ENCODE measurements around the gene CNOT11. TPM values are rescaled to one million over a fixed set of nuclear protein-coding genes. Genes with fewer than 3 reads are reported as not detected.

Gene CNOT11
- total and polyA plus RNA-seq, 2 of the 13 experiments (the other 11 are each of a cell fraction or from before 2014, with no cell fraction given): 114 to 209 TPM

GRCh38 chr2:101252408-101253012, at the start of gene CNOT11 (continued):
- peak; percentile 93 for TF ChIP-seq ZNF547 (CRISPR knock-in tag; IDR thresholded peaks at IDR 0.05)
- TF ChIP-seq, protein P1, sequence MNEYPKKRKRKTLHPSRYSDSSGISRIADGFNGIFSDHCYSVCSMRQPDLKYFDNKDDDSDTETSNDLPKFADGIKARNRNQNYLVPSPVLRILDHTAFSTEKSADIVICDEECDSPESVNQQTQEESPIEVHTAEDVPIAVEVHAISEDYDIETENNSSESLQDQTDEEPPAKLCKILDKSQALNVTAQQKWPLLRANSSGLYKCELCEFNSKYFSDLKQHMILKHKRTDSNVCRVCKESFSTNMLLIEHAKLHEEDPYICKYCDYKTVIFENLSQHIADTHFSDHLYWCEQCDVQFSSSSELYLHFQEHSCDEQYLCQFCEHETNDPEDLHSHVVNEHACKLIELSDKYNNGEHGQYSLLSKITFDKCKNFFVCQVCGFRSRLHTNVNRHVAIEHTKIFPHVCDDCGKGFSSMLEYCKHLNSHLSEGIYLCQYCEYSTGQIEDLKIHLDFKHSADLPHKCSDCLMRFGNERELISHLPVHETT (CRISPR knock-in tag; conservative IDR thresholded peaks at IDR 0.05): peak; percentile 69
- TF ChIP-seq DMAP1 (CRISPR knock-in tag; IDR thresholded peaks at IDR 0.05): peak; percentile 81
- peak; percentile 55; the same call in 1 of the 2 replicates for TF ChIP-seq BCL6 (CRISPR knock-in tag; IDR thresholded peaks at IDR 0.05)
- TF ChIP-seq, protein P2, sequence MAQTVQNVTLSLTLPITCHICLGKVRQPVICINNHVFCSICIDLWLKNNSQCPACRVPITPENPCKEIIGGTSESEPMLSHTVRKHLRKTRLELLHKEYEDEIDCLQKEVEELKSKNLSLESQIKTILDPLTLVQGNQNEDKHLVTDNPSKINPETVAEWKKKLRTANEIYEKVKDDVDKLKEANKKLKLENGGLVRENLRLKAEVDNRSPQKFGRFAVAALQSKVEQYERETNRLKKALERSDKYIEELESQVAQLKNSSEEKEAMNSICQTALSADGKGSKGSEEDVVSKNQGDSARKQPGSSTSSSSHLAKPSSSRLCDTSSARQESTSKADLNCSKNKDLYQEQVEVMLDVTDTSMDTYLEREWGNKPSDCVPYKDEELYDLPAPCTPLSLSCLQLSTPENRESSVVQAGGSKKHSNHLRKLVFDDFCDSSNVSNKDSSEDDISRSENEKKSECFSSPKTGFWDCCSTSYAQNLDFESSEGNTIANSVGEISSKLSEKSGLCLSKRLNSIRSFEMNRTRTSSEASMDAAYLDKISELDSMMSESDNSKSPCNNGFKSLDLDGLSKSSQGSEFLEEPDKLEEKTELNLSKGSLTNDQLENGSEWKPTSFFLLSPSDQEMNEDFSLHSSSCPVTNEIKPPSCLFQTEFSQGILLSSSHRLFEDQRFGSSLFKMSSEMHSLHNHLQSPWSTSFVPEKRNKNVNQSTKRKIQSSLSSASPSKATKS (CRISPR knock-in tag; IDR thresholded peaks at IDR 0.05): 0 out of 2 replicates have a peak, but pooled peaks have one; percentile 79
- peak; percentile 58; the same call in 1 of the 2 replicates for TF ChIP-seq PHF21A (CRISPR knock-in tag; IDR thresholded peaks at IDR 0.05)
- peak; percentile 37 for TF ChIP-seq SKI (IDR thresholded peaks at IDR 0.05; ENCODE audit: partially characterized antibody)
- TF ChIP-seq, protein P3, sequence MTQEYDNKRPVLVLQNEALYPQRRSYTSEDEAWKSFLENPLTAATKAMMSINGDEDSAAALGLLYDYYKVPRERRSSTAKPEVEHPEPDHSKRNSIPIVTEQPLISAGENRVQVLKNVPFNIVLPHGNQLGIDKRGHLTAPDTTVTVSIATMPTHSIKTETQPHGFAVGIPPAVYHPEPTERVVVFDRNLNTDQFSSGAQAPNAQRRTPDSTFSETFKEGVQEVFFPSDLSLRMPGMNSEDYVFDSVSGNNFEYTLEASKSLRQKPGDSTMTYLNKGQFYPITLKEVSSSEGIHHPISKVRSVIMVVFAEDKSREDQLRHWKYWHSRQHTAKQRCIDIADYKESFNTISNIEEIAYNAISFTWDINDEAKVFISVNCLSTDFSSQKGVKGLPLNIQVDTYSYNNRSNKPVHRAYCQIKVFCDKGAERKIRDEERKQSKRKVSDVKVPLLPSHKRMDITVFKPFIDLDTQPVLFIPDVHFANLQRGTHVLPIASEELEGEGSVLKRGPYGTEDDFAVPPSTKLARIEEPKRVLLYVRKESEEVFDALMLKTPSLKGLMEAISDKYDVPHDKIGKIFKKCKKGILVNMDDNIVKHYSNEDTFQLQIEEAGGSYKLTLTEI (CRISPR knock-in tag; conservative IDR thresholded peaks at IDR 0.05): no peak
- TF ChIP-seq FOXM1 (CRISPR knock-in tag; IDR thresholded peaks at IDR 0.05): no peak
- TF ChIP-seq, protein P4, sequence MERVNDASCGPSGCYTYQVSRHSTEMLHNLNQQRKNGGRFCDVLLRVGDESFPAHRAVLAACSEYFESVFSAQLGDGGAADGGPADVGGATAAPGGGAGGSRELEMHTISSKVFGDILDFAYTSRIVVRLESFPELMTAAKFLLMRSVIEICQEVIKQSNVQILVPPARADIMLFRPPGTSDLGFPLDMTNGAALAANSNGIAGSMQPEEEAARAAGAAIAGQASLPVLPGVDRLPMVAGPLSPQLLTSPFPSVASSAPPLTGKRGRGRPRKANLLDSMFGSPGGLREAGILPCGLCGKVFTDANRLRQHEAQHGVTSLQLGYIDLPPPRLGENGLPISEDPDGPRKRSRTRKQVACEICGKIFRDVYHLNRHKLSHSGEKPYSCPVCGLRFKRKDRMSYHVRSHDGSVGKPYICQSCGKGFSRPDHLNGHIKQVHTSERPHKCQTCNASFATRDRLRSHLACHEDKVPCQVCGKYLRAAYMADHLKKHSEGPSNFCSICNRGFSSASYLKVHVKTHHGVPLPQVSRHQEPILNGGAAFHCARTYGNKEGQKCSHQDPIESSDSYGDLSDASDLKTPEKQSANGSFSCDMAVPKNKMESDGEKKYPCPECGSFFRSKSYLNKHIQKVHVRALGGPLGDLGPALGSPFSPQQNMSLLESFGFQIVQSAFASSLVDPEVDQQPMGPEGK (CRISPR knock-in tag; IDR thresholded peaks at IDR 0.05): peak; percentile 66; the same call in 1 of the 2 replicates
- 0 out of 2 replicates have a peak, but pooled peaks have one; percentile 8 for TF ChIP-seq ARNTL (CRISPR knock-in tag; IDR thresholded peaks at IDR 0.05)
- peak; percentile 75; the same call in 1 of the 2 replicates for TF ChIP-seq KDM4B (CRISPR knock-in tag; IDR thresholded peaks at IDR 0.05)
- TF ChIP-seq BCL3 (CRISPR knock-in tag; IDR thresholded peaks at IDR 0.05): no peak
- peak; percentile 63; the same call in 1 of the 2 replicates for TF ChIP-seq ZNF333 (CRISPR knock-in tag; IDR thresholded peaks at IDR 0.05; ENCODE audit: borderline replicate concordance)
- TF ChIP-seq RARA (CRISPR knock-in tag; IDR thresholded peaks at IDR 0.05): peak; percentile 36; the same call in 1 of the 2 replicates
- TF ChIP-seq ZFP36L1 (CRISPR knock-in tag; IDR thresholded peaks at IDR 0.05): no peak; the same call in 1 of the 2 replicates
- TF ChIP-seq, protein P5, sequence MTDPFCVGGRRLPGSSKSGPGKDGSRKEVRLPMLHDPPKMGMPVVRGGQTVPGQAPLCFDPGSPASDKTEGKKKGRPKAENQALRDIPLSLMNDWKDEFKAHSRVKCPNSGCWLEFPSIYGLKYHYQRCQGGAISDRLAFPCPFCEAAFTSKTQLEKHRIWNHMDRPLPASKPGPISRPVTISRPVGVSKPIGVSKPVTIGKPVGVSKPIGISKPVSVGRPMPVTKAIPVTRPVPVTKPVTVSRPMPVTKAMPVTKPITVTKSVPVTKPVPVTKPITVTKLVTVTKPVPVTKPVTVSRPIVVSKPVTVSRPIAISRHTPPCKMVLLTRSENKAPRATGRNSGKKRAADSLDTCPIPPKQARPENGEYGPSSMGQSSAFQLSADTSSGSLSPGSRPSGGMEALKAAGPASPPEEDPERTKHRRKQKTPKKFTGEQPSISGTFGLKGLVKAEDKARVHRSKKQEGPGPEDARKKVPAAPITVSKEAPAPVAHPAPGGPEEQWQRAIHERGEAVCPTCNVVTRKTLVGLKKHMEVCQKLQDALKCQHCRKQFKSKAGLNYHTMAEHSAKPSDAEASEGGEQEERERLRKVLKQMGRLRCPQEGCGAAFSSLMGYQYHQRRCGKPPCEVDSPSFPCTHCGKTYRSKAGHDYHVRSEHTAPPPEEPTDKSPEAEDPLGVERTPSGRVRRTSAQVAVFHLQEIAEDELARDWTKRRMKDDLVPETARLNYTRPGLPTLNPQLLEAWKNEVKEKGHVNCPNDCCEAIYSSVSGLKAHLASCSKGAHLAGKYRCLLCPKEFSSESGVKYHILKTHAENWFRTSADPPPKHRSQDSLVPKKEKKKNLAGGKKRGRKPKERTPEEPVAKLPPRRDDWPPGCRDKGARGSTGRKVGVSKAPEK (CRISPR knock-in tag; IDR thresholded peaks at IDR 0.05; ENCODE audit: borderline replicate concordance): no peak

All from HepG2 (cell line).